Iris pigment epithelial cell (primary cell): Measurements from ENCODE around the gene ASRGL1.
"Not testable (repeated sequence)": the region's sequence is repeated elsewhere in the genome, so short reads cannot be mapped to it uniquely, and the experiment has no call there.

Experiments used
- DNase-seq: peaks from one replicate; pipeline ENCODE4 v3.0.0-alpha.2; 2011; ENCODE audit warnings: low read depth

The ASRGL1 gene

GRCh38 chr11:62337303-62338181 is at the start of gene ASRGL1:
Gene ASRGL1 (plus strand): TSS chr11:62337448. CDS start chr11:62337978, 530 bp downstream.
- peak; percentile 23 for DNase-seq

GRCh38 chr11:62295504-62295903 is 41.7 kb upstream of the ASRGL1 start:
- DNase-seq, result peak; percentile 44

DNA sequence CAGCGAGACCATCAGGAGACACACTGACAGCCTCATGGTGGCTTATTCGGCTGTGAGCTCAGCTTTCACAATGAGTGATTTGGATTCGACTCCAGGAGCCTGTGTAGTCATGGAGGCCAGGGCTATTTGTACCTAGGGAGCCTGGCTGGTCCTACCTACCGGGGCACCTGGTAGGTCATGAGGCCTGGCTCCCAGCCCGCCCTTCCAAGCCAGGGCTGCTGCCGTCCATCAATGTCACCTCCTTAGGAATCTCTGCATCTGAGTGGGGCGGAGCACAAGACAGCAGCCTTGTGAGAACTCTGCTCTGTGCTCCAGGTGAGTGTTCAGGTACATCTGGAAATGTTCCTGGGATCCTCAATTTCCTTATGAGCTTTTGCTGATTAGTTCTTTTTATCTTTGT is 38.3 kb upstream of the ASRGL1 start, which contains the start of gene SCGB1D4:
TSS of gene SCGB1D4 (minus strand) at position 101 of the 400 bp plus-strand sequence. CDS start at position 36, 65 bp downstream.
- DNase-seq, result no peak

- DNase-seq, result no peak
Measured at GRCh38 chr11:62306227-62306626, 31.0 kb upstream of the ASRGL1 start.

GRCh38 chr11:62307950-62308349 is 29.3 kb upstream of the ASRGL1 start:
- DNase-seq, result no peak

- no peak for DNase-seq
Measured at GRCh38 chr11:62309991-62310390, 27.3 kb upstream of the ASRGL1 start.

DNA sequence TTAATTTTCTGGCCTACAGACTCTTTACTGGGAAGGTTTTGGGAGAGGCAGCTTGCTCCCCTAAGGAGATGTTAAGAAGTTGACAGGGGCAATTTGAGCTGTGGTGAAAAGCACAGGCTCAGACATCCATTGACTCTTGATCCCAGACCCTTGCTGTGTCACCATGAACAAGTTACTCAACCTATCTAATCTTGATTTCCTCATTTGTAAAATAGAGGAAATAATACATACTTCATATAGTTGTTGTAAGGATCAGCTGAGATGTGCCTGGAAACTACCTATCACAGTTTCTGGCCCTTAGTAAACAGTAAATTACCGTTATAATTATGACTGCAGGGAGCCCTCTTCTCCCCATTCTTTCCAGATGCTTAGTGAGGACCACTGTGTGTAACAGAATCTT is 21.8 kb upstream of the ASRGL1 start:
- no peak for DNase-seq

- DNase-seq, result no peak
Measured at GRCh38 chr11:62322524-62322923, 14.7 kb upstream of the ASRGL1 start.

DNA sequence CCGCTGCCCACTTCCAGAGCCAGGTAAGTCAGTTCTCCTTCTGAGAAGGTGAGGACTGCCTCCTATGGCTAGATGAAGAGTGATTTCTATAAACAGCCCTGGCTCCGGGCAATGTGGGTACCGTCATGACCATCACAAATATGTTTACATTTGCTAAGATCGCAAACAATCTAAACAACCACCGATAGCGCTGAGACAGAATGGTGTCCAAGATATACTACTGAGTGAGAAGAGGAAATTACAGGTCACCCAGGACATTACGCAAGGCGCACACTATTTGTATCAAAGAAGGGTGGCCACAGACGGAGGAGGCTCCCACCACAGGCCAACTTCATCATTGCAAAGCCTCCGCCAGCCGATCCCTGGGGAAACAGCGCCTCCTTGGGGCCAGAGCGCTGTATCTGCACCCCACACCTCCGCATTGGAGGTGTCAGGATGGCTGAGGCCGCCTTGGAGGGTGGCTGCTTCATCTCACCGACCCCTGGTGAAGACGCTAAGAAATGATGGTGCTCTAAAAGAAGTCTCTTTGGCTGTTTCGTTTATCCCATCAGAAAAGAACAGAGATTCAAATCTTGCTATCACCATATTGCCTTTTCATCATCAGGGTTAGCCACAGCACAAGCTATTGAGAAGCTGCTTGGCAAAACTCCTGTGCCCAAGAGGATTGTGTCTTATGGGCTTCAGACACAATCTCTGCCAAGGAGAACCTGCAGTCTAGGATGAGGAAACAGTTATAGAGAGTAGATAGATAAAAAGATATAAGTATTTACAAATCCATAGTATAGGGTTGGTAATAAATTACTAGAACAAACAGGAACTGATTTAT is 12.3 kb upstream of the ASRGL1 start:
- DNase-seq, result peak; percentile 70

DNA sequence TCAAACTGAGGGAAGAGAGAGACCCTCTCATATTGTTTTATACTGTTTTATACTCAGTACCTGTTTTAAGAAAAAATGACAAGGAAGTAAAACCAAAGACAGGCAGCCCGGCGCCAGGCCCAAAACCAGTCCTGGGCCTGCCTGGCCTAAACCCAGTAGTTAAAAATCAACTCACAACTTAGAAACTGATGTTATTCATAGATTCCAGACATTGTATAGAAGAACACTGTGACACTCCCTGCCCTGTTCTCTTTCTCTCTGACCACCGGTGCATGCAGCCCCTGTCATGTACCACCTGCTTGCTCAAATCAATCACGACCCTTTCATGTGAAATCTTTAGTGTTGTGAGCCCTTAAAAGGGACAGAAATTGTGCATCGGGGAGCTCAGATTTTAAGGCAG is 11.5 kb upstream of the ASRGL1 start:
- DNase-seq, result not testable (repeated sequence)

DNA sequence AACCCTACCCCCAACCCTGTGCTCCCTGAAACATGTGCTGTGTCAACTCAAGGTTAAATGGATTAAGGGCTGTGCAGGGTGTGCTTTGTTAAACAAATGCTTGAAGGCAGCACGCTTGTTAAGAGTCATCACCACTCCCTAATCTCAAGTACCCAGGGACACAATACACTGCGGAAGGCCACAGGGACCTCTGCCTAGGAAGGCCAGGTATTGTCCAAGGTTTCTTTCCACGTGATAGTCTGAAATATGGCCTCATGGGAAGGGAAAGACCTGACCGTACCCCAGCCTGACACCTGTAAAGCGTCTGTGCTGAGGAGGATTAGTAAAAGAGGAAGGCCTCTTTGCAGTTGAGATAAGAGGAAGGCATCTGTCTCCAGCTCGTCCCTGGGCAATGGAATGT is 10.5 kb upstream of the ASRGL1 start:
- not testable (repeated sequence) for DNase-seq

GRCh38 chr11:62327541-62327940 is 9.7 kb upstream of the ASRGL1 start:
- DNase-seq, result not testable (repeated sequence)

DNA sequence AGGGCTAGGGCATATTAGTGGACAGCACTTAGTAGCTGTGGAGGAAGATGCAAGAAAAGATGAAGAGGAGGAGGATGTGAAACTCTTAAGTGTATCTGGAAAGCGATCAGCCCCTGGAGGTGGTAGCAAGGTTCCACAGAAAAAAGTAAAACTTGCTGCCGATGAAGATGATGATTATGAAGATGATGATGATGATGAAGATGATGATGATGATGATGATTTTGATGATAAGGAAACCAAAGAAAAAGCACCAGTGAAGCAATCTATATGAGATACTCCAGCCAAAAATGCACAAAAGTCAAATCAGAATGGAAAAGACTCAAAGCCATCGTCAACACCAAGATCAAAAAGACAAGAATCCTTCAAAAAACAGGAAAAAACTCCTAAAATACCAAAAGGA is 6.0 kb upstream of the ASRGL1 start:
- not testable (repeated sequence) for DNase-seq

DNA sequence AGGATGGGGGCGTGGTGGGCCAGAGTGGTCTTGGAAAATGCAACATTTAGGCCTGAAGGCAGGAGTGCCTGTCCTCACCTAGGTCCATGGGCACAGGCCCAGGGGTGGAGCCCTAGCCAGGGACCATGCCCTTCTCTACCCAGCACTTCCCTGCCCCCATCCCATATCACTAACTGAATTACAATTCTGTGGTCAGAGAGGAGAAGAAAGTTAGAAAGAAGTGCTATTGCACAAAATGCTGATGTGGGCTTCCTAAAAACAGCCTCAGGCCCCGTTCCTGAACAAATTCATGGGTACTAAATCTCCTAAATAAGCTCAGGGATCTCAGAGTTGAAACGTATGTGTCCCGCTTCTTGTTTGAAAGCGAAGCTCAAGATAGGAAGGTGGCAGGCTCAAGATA is 3.5 kb upstream of the ASRGL1 start:
- no peak for DNase-seq

DNA sequence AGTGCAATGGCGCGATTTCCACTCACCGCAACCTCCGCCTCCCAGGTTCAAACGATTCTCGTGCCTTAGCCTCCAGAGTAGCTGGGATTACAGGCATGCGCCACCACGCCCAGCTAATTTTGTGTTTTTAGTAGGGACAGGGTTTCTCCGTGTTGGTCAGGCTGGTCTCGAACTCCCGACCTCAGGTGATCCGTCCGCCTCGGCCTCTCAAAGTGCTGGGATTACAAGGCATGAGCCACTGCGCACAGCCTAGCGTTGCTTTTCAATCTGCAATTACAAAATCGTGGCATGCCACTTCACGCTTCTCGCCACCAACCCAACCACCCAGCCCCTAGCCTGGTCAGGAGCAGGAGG is 322 bp upstream of the ASRGL1 start:
- DNase-seq, result not testable (repeated sequence)

- no peak for DNase-seq
Measured at GRCh38 chr11:62338218-62338617, 970 bp downstream of the ASRGL1 start.

DNA sequence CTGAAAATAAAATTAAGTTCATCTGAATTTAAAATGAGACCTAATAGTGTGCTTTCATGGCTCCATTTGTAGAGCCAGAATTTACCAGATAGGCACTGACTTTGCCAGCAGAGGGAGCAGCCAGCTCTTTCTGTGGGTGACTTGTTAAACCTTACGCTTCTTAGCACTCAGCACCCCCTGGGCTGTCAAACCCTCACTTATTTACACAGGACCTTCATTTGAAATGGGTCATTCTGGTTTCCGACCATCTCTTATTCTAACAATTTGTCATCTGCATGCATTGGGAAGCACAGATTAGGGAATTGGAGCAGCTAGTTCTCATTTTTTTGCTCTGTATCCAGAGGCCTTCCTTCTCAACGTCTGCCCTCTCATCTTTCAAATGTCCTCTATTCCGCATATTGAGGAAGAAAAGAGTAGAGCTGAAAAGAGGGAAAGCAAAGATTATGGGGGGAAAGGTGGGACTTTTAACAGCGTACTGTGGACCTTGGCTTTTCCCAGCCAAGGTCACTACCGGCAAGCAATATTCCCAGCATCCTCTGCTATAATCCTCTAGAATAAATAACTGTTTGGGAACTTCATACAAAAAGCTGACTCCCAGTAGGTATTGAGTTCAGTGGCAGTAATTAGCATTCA is 3.1 kb downstream of the ASRGL1 start:
- DNase-seq, result peak; percentile 62

GRCh38 chr11:62341588-62341987 is 4.3 kb downstream of the ASRGL1 start:
- DNase-seq, result no peak

GRCh38 chr11:62343646-62344190 is 6.5 kb downstream of the ASRGL1 start:
- not testable (repeated sequence) for DNase-seq

GRCh38 chr11:62344210-62344609 is 7.0 kb downstream of the ASRGL1 start:
- DNase-seq, result no peak

- DNase-seq, result no peak
Measured at GRCh38 chr11:62345861-62346260, 8.6 kb downstream of the ASRGL1 start.
